ENCODE measurements around the gene GORASP2. TPM values are rescaled to one million over a fixed set of nuclear protein-coding genes. Genes with fewer than 3 reads are reported as not detected.

Gene GORASP2
- total and polyA plus RNA-seq, 2 experiments from 2014 or later: 44.5 to 45.2 TPM

- peaks cover 28% of the 10 kb centered on the region for H3K4me1 Mint-ChIP-seq
- Histone ChIP-seq H3K9me2 (ENCODE audit: insufficient read depth) (no peaks in the 10 kb centered on the region), H4K20me1 (replicated peaks; ENCODE audit: insufficient read depth) (no peaks in the 10 kb centered on the region), H3K27me3 (ENCODE audit: insufficient read depth) (no peaks in the 10 kb centered on the region), H3K27ac (ENCODE audit: low read depth) (no peak overlapping the region), H2AFZ (no peak overlapping the region), H3K4me1 (ENCODE audit: insufficient read depth) (peaks cover 12% of the 10 kb centered on the region; the same call in 1 of the 2 replicates), H3F3A (replicated peaks; ENCODE audit: low read depth) (peaks cover 6% of the 10 kb centered on the region; the same call in 1 of the 2 replicates), H3K4me3 (no peak overlapping the region), H3K36me3 (ENCODE audit: insufficient read depth) (no peaks in the 10 kb centered on the region), H3K4me2 (no peak overlapping the region), H3K79me2 (replicated peaks; ENCODE audit: insufficient read depth) (no peaks in the 10 kb centered on the region)
- no peak overlapping the region for H3K27ac Mint-ChIP-seq
- peaks cover 23% of the 10 kb centered on the region for H3K9me3 Mint-ChIP-seq
- H3K4me3 Mint-ChIP-seq: no peak overlapping the region
- H3K27me3 Mint-ChIP-seq (ENCODE audit: insufficient read depth, low read depth, poor library complexity): peaks cover 20% of the 10 kb centered on the region
- H3K36me3 Mint-ChIP-seq (ENCODE audit: low read depth): peaks cover 44% of the 10 kb centered on the region
- TF ChIP-seq EZH2 (IDR thresholded peaks at IDR 0.05; ENCODE audit: low read depth, unreplicated experiment) (no peak), CTCF (conservative IDR thresholded peaks at IDR 0.05; ENCODE audit: low read depth in 2 of 2) (no peak), EZH2phosphoT487 (IDR thresholded peaks at IDR 0.05; ENCODE audit: unreplicated experiment) (no peak), STAT1 (IDR thresholded peaks at IDR 0.05; ENCODE audit: unreplicated experiment) (no peak), CREB1 (CRISPR knock-in tag; IDR thresholded peaks at IDR 0.05; ENCODE audit: low read depth) (no peak), ZNF114 (CRISPR knock-in tag; IDR thresholded peaks at IDR 0.05) (no peak), POLR2AphosphoS5 (IDR thresholded peaks at IDR 0.05; ENCODE audit: low read depth) (no peak)
- TF ChIP-seq, protein P1, sequence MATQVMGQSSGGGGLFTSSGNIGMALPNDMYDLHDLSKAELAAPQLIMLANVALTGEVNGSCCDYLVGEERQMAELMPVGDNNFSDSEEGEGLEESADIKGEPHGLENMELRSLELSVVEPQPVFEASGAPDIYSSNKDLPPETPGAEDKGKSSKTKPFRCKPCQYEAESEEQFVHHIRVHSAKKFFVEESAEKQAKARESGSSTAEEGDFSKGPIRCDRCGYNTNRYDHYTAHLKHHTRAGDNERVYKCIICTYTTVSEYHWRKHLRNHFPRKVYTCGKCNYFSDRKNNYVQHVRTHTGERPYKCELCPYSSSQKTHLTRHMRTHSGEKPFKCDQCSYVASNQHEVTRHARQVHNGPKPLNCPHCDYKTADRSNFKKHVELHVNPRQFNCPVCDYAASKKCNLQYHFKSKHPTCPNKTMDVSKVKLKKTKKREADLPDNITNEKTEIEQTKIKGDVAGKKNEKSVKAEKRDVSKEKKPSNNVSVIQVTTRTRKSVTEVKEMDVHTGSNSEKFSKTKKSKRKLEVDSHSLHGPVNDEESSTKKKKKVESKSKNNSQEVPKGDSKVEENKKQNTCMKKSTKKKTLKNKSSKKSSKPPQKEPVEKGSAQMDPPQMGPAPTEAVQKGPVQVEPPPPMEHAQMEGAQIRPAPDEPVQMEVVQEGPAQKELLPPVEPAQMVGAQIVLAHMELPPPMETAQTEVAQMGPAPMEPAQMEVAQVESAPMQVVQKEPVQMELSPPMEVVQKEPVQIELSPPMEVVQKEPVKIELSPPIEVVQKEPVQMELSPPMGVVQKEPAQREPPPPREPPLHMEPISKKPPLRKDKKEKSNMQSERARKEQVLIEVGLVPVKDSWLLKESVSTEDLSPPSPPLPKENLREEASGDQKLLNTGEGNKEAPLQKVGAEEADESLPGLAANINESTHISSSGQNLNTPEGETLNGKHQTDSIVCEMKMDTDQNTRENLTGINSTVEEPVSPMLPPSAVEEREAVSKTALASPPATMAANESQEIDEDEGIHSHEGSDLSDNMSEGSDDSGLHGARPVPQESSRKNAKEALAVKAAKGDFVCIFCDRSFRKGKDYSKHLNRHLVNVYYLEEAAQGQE (IDR thresholded peaks at IDR 0.05; ENCODE audit: unreplicated experiment): no peak
- TF ChIP-seq, protein P2, sequence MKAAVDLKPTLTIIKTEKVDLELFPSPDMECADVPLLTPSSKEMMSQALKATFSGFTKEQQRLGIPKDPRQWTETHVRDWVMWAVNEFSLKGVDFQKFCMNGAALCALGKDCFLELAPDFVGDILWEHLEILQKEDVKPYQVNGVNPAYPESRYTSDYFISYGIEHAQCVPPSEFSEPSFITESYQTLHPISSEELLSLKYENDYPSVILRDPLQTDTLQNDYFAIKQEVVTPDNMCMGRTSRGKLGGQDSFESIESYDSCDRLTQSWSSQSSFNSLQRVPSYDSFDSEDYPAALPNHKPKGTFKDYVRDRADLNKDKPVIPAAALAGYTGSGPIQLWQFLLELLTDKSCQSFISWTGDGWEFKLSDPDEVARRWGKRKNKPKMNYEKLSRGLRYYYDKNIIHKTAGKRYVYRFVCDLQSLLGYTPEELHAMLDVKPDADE (IDR thresholded peaks at IDR 0.05): no peak
- DNase-seq (ENCODE audit: low spot score) (no peak), ATAC-seq (no peak)
These were observed 56.4 kb downstream of the GORASP2 start for GRCh38 chr2:170985407-170985806.
